ENCODE measurements around the gene EXTL2.
"Not testable (repeated sequence)": the region's sequence is repeated elsewhere in the genome, so short reads cannot be mapped to it uniquely, and the experiment has no call there.

Gene EXTL2

GRCh38 chr1:100851726-100852125 is 42.9 kb downstream of the EXTL2 start:
- no peak for DNase-seq

GRCh38 chr1:100847361-100848082 is 47.1 kb downstream of the EXTL2 start:
- DNase-seq = no peak

DNA sequence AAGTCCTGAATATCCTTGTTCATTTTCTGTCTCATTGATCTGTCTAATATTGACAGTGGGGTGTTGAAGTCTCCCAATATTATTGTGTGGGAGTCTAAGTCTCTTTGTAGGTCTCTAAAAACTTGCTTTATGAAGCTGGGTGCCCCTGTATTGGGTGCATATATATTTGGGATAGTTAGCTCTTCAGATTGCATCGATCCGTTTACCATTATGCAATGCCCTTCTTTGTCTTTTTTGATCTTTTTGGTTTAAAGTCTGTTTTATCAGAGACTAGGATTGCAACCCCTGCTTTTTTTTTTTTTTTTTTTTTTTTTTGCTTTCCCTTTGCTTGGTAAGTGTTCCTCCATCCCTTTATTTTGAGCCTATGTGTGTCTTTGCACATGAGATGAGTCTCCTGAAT is 51.5 kb downstream of the EXTL2 start:
- DNase-seq = not testable (repeated sequence)

DNA sequence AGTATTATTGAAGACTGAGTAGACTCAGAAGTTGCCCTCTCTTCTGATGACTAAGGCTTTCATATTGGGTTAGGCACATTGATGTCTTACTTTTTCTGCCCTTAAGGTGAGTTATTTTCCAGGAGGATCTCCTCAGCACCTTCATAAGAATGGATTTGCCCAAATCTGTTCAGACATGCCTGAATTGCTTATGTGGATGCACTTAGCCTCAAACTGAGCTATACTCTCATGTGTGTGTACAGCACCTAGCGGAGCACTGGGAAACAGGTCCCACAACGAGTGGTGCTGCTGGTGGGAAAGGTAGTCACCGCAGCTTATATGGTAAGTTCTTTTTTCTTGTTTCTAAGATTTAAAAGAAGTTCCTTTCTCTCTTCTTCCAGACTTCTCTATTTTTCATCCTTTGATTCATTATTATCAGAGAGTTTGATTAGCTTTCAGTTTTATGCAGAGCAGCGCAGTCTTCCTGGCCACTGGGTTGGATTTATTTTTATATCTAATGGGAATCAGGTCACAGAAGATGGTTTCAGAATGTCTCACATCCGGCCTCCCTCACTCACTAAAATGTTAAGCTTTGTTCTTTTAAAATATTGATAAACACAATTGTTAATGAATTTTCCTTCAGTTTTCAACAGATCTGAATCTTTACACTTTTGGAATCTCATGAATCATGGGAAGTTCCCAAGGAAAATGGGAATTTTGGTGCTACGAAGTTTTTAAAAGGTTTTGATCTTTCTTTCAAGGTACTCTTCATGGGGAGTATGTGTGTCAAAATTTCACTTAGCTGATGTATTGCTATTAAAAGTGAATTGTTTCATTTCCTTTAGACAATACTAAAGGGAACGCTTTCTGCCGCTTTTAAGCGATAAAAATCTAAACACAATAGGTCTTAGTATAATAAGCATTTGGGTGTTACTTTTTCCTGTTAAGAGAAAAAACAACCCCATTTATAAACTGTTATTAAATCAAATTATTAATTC is 58.5 kb downstream of the EXTL2 start:
- DNase-seq = no peak

GRCh38 chr1:100834777-100835660 is 59.6 kb downstream of the EXTL2 start:
- no peak for DNase-seq

GRCh38 chr1:100832694-100833428 is 61.8 kb downstream of the EXTL2 start:
- DNase-seq = no peak

DNA sequence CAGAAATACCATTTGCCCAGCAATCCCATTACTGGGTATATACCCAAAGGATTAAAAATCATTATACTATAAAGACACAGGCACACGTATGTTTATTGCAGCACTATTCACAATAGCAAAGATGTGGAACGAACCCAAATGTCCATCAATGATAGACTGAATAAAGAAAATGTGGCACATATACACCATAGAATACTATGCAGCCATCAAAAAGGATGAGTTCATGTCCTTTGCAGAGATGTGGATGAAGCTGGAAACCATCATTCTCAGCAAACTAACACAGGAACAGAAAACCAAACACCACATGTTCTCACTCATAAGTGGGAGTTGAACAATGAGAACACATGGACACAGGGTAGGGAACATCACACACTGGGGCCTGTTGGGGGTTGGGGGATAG is 69.0 kb downstream of the EXTL2 start:
- not testable (repeated sequence) for DNase-seq

Data from activated effector memory CD4-positive, alpha-beta T cell treated with Interleukin-2 at 50 U/mL for 16 hours (primary cell).